HepG2 (cell line): ENCODE data around the gene ERRFI1. TPM values are rescaled to one million over a fixed set of nuclear protein-coding genes. Genes with fewer than 3 reads are reported as not detected.
A peak's percentile ranks its signal among the peaks of the same experiment; 100 is the strongest.

Experiments used
- BCLAF1 ChIP-seq: fragments of 450-650 bp; IDR thresholded peaks from 2 replicates; pipeline ENCODE4 v1.6.1; 2017; ENCODE audit warnings: mild to moderate bottlenecking
- CHD2 ChIP-seq: IDR thresholded peaks from 2 replicates; pipeline ENCODE4 v1.6.1; 2011; ENCODE audit warnings: low read depth, low read length, improper control_type of control experiment
- ETV6 ChIP-seq: sonication (generic); formaldehyde crosslinking; conservative IDR thresholded peaks from 2 replicates; pipeline ENCODE4 v1.4.0; 2020; ENCODE audit warnings: missing genetic modification reagents
- FOXK2 ChIP-seq: fragments of 450-650 bp; IDR thresholded peaks from 2 replicates; pipeline ENCODE4 v1.6.1; 2016
- HNRNPH1 ChIP-seq: fragments of 200-400 bp; formaldehyde crosslinking; optimal IDR thresholded peaks from 2 replicates; pipeline ENCODE3; 2017; ENCODE audit warnings: mild to moderate bottlenecking, low read depth, low read length
- IRF2 ChIP-seq: IDR thresholded peaks from 2 replicates; pipeline ENCODE4 v1.6.1; 2018; ENCODE audit warnings: missing genetic modification reagents, missing compliant biosample characterization
- JUN ChIP-seq: sonication (generic); formaldehyde crosslinking; IDR thresholded peaks from 2 replicates; pipeline ENCODE4 v1.4.0; 2020; ENCODE audit warnings: mild to moderate bottlenecking, missing genetic modification reagents
- KMT2A ChIP-seq: sonication (generic); formaldehyde crosslinking; IDR thresholded peaks from 2 replicates; pipeline ENCODE4 v1.4.0; 2020; ENCODE audit warnings: missing genetic modification reagents
- MEIS1 ChIP-seq: sonication (generic); formaldehyde crosslinking; IDR thresholded peaks from 2 replicates; pipeline ENCODE4 v1.9.0; 2021; ENCODE audit warnings: mild to moderate bottlenecking, missing genetic modification reagents, moderate library complexity, borderline replicate concordance
- NR2F1 ChIP-seq, 2 experiments: fragments of 450-650 bp in 1 of 2; formaldehyde crosslinking in 1 of 2; IDR thresholded peaks; 2 replicates each; pipeline versions ENCODE4 v1.5.0 to v1.6.1; 2016 to 2020; ENCODE audit warnings: mild to moderate bottlenecking in 1 of 2, missing compliant biosample characterization in 1 of 2, missing genetic modification reagents in 1 of 2, moderate library complexity in 1 of 2
- PAXIP1 ChIP-seq: sonication (generic); formaldehyde crosslinking; conservative IDR thresholded peaks from 2 replicates; pipeline ENCODE4 v1.4.0; 2020; ENCODE audit warnings: mild to moderate bottlenecking, missing genetic modification reagents, moderate library complexity
- RFX1 ChIP-seq: fragments of 450-650 bp; IDR thresholded peaks from 2 replicates; pipeline ENCODE4 v1.6.1; 2017
- SP2 ChIP-seq: sonication (generic); formaldehyde crosslinking; IDR thresholded peaks from 2 replicates; pipeline ENCODE4 v1.5.1; 2020; ENCODE audit warnings: mild to moderate bottlenecking, missing genetic modification reagents
- TCF7L2 ChIP-seq: IDR thresholded peaks from 2 replicates; pipeline ENCODE4 v1.6.1; 2011; ENCODE audit warnings: mild to moderate bottlenecking, low read depth, low read length, moderate library complexity
- ZBTB44 ChIP-seq: sonication (generic); formaldehyde crosslinking; IDR thresholded peaks from 2 replicates; pipeline ENCODE4 v1.4.0; 2020; ENCODE audit warnings: missing genetic modification reagents
- ZNF12 ChIP-seq: sonication (generic); formaldehyde crosslinking; IDR thresholded peaks from 2 replicates; pipeline ENCODE4 v1.5.0; 2020; ENCODE audit warnings: missing genetic modification reagents
- ZNF230 ChIP-seq: sonication (generic); formaldehyde crosslinking; IDR thresholded peaks from 2 replicates; pipeline ENCODE4 v1.4.0; 2020; ENCODE audit warnings: mild to moderate bottlenecking, missing genetic modification reagents
- ZNF549 ChIP-seq: sonication (generic); formaldehyde crosslinking; IDR thresholded peaks from 2 replicates; pipeline ENCODE4 v1.5.0; 2020; ENCODE audit warnings: missing genetic modification reagents
- ZNF674 ChIP-seq: sonication (generic); formaldehyde crosslinking; IDR thresholded peaks from 2 replicates; pipeline ENCODE4 v1.5.0; 2020; ENCODE audit warnings: low read depth, mild to moderate bottlenecking, missing genetic modification reagents
- ZSCAN5A ChIP-seq: sonication (generic); formaldehyde crosslinking; IDR thresholded peaks from 2 replicates; pipeline ENCODE4 v1.8.0; 2022; ENCODE audit warnings: mild to moderate bottlenecking, missing genetic modification reagents, borderline replicate concordance
- polyA plus RNA-seq, 8 experiments: library from polyadenylated mRNA; depleted of rRNA in 3 of 8; stranded (reverse) in 7 of 8; unstranded in 1 of 8; fragments of >200 nt; fragmentation: Illumina TruSeq in 4 of 8; extraction: Trizol in 4 of 8; gene quantifications; 2 replicates each; pipeline versions ENCODE4 v1.2.1 to v1.2.3, GENCODE V29; 2011 to 2016; ENCODE audit warnings: low read depth in 4 of 8, missing spikeins in 1 of 8, mixed read lengths in 1 of 8; ENCODE audit not compliant: insufficient read depth in 1 of 8
- total RNA-seq, 5 experiments: library from RNA; depleted of rRNA; stranded (reverse); fragments of >200 nt; fragmentation: Illumina TruSeq; extraction: Trizol; gene quantifications; 2 replicates each; pipeline ENCODE4 v1.2.3, GENCODE V29; 2016; ENCODE audit warnings: low read depth in 1 of 5

ERRFI1 gene
- total and polyA plus RNA-seq, 2 of the 13 experiments (the other 11 are each of a cell fraction or from before 2014, with no cell fraction given): 84.4 to 753 TPM

- TF ChIP-seq ZSCAN5A (CRISPR knock-in tag): no peak
- TF ChIP-seq ZNF12 (CRISPR knock-in tag): no peak
- TF ChIP-seq ZBTB44 (CRISPR knock-in tag): no peak
- TF ChIP-seq BCLAF1: no peak
- no peak for TF ChIP-seq SP2 (CRISPR knock-in tag)
- 0 out of 2 replicates have a peak, but pooled peaks have one; percentile 3 for TF ChIP-seq IRF2 (CRISPR knock-in tag)
- no peak for TF ChIP-seq PAXIP1 (CRISPR knock-in tag)
- no peak for TF ChIP-seq ZNF549 (CRISPR knock-in tag)
- TF ChIP-seq FOXK2: no peak
- no peak for TF ChIP-seq MEIS1 (CRISPR knock-in tag)
- TF ChIP-seq ZNF674 (CRISPR knock-in tag): no peak
- TF ChIP-seq NR2F1 (CRISPR knock-in tag; IDR thresholded peaks at IDR 0.05): no peak
- TF ChIP-seq CHD2: no peak
- TF ChIP-seq KMT2A (CRISPR knock-in tag): no peak
- TF ChIP-seq ZNF230: no peak
- TF ChIP-seq ETV6: no peak
- no peak for TF ChIP-seq RFX1
- TF ChIP-seq TCF7L2: no peak
- no peak for TF ChIP-seq HNRNPH1
- no peak for TF ChIP-seq JUN (CRISPR knock-in tag)
These were observed 16.8 kb downstream of the ERRFI1 start (continued) for GRCh38 chr1:8009043-8010002.
